Suprapubic skin (tissue), 4 donors: ENCODE data around the gene PTPMT1. TPM values are rescaled to one million over a fixed set of nuclear protein-coding genes. Genes with fewer than 3 reads are reported as not detected.

ENCODE experiments used
- DNase-seq, 2 donors: peaks; one replicate each; pipeline ENCODE4 v3.0.0-alpha.2; 2019; ENCODE audit warnings: low spot score in 2 of 2
- H3K27ac ChIP-seq: fragments of 200-600 bp; sonication (generic); one replicate; pipeline ENCODE4 v1.5.1; 2019
- H3K27me3 ChIP-seq: fragments of 200-600 bp; sonication (generic); one replicate; pipeline ENCODE4 v1.5.1; 2019
- H3K36me3 ChIP-seq: fragments of 200-600 bp; sonication (generic); one replicate; pipeline ENCODE4 v1.5.1; 2019
- H3K4me1 ChIP-seq: fragments of 200-600 bp; sonication (generic); one replicate; pipeline ENCODE4 v1.5.1; 2019
- H3K4me3 ChIP-seq: fragments of 200-600 bp; sonication (generic); one replicate; pipeline ENCODE4 v1.5.1; 2019; ENCODE audit warnings: mild to moderate bottlenecking
- H3K9me3 ChIP-seq: fragments of 200-600 bp; sonication (generic); one replicate; pipeline ENCODE4 v1.5.1; 2019
- EP300 ChIP-seq: sonication (generic); formaldehyde crosslinking; IDR thresholded peaks from one replicate; pipeline ENCODE4 v1.6.1; 2017; ENCODE audit warnings: antibody characterized with exemption
- POLR2A ChIP-seq, 2 donors: fragments of 450-650 bp; IDR thresholded peaks; one replicate each; pipeline ENCODE4 v1.6.1; 2017; ENCODE audit warnings: antibody characterized with exemption in 2 of 2, mild to moderate bottlenecking in 2 of 2, moderate library complexity in 2 of 2
- POLR2AphosphoS5 ChIP-seq, 3 donors: sonication (generic); formaldehyde crosslinking; IDR thresholded peaks; one replicate each; pipeline ENCODE4 v1.6.1; 2017; ENCODE audit warnings: antibody characterized with exemption in 3 of 3
- WGBS: methylation state at CpG from one replicate; pipeline ENCODE4 v1.1.5; 2018; 5-methylcytosine and 5-hydroxymethylcytosine counted together
- total RNA-seq, 4 donors: library from RNA; depleted of rRNA; stranded (reverse); fragments of >200 nt; gene quantifications; one replicate each; pipeline ENCODE4 v1.1.0, GENCODE V29; 2016
- TF ChIP-seq, protein P1 (sequence below), 2 donors: fragments of 200-600 bp in 1 of 2; fragments of 450-650 bp in 1 of 2; sonication (generic) in 1 of 2; IDR thresholded peaks; one replicate each; pipeline ENCODE4 v1.5.1; 2016 to 2019; ENCODE audit warnings: antibody characterized with exemption in 2 of 2, mild to moderate bottlenecking in 1 of 2, moderate library complexity in 1 of 2

Gene PTPMT1
- total RNA-seq, 4 donors from 2014 or later = 63.2 to 81.4 (median 71.6) TPM

DNA sequence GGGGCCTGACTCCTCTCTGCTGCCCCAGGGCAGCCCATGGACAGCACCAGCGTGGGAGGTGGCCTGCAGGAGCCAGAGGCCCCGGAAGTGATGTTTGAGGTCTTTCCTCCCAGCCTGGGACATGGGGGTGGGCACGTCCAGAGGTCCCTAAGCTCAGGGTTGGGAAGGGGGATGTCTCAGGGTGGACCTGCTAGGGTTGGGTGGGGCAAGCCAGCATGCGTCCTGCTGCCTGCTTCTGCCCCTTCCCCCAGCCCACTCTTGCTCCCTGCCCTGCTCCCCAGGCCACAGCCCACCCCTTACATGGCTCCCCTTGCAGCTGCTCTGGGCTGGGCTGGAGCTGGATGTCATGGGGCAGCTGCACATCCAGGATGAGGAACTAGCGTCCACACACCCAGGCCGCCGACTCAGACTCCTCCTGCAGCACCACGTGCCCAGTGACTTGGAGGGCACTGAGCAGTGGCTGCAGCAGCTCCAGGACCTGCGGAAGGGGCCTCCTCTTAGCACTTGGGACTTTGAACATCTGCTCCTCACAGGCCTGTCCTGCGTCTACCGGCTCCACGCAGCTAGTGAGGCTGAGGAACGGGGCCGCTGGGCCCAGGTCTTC, 22.4 kb downstream of the PTPMT1 start:
- Histone ChIP-seq H3K4me1 (peaks cover 25% of the 10 kb centered on the region), H3K27me3 (peaks cover 7% of the 10 kb centered on the region), H3K4me3 (peak overlapping the region; percentile 24), H3K36me3 (peaks cover 24% of the 10 kb centered on the region), H3K27ac (peak overlapping the region; percentile 65), H3K9me3 (no peaks in the 10 kb centered on the region)
- 53% methylated on average over 10 of the region's 14 CpGs for WGBS
- peak in 1 of 2 donors; percentile 82 for DNase-seq
- TF ChIP-seq EP300 (no peak), POLR2AphosphoS5 (IDR thresholded peaks at IDR 0.05) (no peak), POLR2A (IDR thresholded peaks at IDR 0.05) (no peak)
- TF ChIP-seq, protein P1, sequence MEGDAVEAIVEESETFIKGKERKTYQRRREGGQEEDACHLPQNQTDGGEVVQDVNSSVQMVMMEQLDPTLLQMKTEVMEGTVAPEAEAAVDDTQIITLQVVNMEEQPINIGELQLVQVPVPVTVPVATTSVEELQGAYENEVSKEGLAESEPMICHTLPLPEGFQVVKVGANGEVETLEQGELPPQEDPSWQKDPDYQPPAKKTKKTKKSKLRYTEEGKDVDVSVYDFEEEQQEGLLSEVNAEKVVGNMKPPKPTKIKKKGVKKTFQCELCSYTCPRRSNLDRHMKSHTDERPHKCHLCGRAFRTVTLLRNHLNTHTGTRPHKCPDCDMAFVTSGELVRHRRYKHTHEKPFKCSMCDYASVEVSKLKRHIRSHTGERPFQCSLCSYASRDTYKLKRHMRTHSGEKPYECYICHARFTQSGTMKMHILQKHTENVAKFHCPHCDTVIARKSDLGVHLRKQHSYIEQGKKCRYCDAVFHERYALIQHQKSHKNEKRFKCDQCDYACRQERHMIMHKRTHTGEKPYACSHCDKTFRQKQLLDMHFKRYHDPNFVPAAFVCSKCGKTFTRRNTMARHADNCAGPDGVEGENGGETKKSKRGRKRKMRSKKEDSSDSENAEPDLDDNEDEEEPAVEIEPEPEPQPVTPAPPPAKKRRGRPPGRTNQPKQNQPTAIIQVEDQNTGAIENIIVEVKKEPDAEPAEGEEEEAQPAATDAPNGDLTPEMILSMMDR (IDR thresholded peaks at IDR 0.05) = no peak

DNA sequence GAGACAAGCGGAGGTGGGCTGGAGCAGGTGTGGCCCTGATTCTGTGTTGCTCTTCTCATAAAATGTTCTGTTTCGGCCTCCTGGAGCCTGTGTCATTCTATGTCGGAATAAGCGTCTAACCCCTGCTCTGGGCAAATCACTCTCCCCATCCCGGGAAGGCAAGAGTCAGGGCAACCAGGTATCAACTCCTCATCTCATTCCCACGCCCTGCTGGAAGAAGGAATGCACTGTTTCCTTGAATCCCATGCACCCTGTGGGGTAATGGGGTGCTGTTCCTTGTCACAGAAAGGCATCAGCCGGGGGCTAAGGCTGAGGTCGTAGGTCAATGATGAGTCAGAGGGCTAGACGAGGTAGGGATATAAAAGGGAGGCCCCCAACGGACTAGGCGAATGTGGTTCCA, 23.7 kb downstream of the PTPMT1 start:
- peaks cover 36% of the 10 kb centered on the region for H3K4me1 ChIP-seq
- H3K9me3 ChIP-seq = no peaks in the 10 kb centered on the region
- H3K36me3 ChIP-seq = peaks cover 11% of the 10 kb centered on the region
- peaks cover 20% of the 10 kb centered on the region for H3K27me3 ChIP-seq
- TF ChIP-seq, protein P1 (IDR thresholded peaks at IDR 0.05) = no peak
- TF ChIP-seq POLR2A (IDR thresholded peaks at IDR 0.05) (no peak), POLR2AphosphoS5 (IDR thresholded peaks at IDR 0.05) (no peak), EP300 (no peak)
- H3K27ac ChIP-seq = no peak overlapping the region
- peak overlapping the region; percentile 31 for H3K4me3 ChIP-seq
- 81% methylated on average over 11 of the region's 11 CpGs for WGBS
- DNase-seq = no peak

GRCh38 chr11:47589584-47589976, 24.2 kb downstream of the PTPMT1 start:
- peak overlapping the region; percentile 31 for H3K4me3 ChIP-seq
- no peak overlapping the region for H3K27ac ChIP-seq
- TF ChIP-seq EP300 (no peak), POLR2AphosphoS5 (IDR thresholded peaks at IDR 0.05) (no peak), POLR2A (IDR thresholded peaks at IDR 0.05) (no peak)
- TF ChIP-seq, protein P1 (IDR thresholded peaks at IDR 0.05) = no peak
- H3K9me3 ChIP-seq = no peaks in the 10 kb centered on the region
- DNase-seq = no peak
- peaks cover 6% of the 10 kb centered on the region for H3K36me3 ChIP-seq
- WGBS = 50% methylated on average over 23 of the region's 51 CpGs
- peaks cover 24% of the 10 kb centered on the region for H3K27me3 ChIP-seq
- H3K4me1 ChIP-seq = peaks cover 39% of the 10 kb centered on the region

DNA sequence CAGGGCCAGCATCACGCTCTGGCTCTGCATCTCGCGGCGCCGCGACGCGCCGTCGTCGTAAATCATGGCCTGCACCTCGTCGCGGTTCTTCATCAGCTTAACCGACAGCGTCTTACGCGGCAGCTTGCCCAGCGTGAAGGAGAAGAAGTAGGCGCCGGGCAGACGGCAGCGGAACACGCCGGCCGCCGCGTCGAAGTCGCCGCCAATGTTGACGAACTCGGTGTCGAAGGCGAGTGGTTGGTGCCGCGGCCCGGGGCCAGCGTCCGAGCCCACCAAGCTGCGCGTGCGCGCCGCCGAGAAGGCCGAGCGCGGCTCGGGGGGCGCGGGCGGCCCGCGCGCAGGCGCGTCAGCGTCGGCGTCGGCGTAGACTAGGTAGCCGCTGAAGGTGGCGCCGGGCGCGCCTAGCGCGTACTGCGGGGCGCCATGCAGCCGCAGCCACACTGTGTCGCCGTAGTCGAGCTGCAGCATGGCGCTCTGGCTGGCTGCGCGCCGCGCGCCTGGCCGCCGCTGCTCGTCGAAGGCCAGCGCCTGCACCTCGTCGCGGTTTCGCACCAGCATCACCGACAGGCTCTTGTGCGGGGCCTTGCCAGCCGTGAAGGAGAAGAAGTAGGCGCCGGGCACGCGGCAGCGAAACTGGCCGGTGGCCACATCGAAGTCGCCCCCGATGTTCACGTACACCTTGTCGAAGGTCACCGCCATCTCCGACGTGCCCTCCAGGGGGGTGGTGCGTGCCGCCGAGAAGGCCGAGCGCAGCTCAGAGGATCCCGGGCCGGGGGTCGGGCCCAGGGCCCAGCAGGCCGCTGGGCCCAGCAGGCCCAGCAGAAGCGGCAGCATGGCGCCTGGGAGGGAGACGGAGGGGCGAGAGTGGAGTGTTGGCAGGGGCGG, 24.8 kb downstream of the PTPMT1 start:
- H3K9me3 ChIP-seq = no peaks in the 10 kb centered on the region
- peaks cover 39% of the 10 kb centered on the region for H3K4me1 ChIP-seq
- peaks cover 31% of the 10 kb centered on the region for H3K27me3 ChIP-seq
- DNase-seq = no peak
- TF ChIP-seq, protein P1 (IDR thresholded peaks at IDR 0.05) = no peak
- 49% methylated on average over 64 of the region's 122 CpGs for WGBS
- no peaks in the 10 kb centered on the region for H3K36me3 ChIP-seq
- H3K4me3 ChIP-seq = peak overlapping the region; percentile 31
- no peak overlapping the region for H3K27ac ChIP-seq

DNA sequence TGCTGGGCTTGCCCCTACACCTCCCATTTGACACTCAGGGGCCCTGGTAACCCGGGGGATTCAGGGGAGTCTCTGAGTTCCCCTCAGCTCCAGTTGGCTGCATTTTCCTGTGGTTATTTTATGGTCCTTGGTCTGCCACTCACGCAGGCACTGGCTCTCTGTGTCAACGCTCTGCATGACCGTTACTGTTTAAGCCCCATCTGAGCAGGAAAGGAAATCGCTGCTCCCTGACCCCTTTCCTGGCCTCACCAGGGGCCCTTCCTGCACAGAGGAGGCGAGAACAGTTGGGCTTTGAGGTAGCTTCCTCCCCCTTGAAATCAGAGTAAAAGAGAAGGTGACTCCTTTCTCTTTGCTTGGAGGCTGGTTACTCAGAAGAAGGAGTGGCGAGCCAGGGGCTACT, 26.4 kb downstream of the PTPMT1 start:
- H3K9me3 ChIP-seq = no peaks in the 10 kb centered on the region
- H3K27ac ChIP-seq = no peak overlapping the region
- H3K4me3 ChIP-seq = no peak overlapping the region
- peaks cover 31% of the 10 kb centered on the region for H3K27me3 ChIP-seq
- peaks cover 30% of the 10 kb centered on the region for H3K4me1 ChIP-seq
- no peak for DNase-seq
- TF ChIP-seq, protein P1 (IDR thresholded peaks at IDR 0.05) = no peak
- no peak for TF ChIP-seq EP300
- no peak for TF ChIP-seq POLR2AphosphoS5 (IDR thresholded peaks at IDR 0.05)
- TF ChIP-seq POLR2A (IDR thresholded peaks at IDR 0.05) = no peak
- H3K36me3 ChIP-seq = no peaks in the 10 kb centered on the region
- 77% methylated on average over 7 of the region's 7 CpGs for WGBS
